ENCODE results near the gene ZFP57.

Gene ZFP57

GRCh38 chr6:29632789-29633533 is 48.0 kb downstream of the ZFP57 start, which contains the start of gene GABBR1:
Gene GABBR1 (minus strand): TSS chr6:29633183. CDS start chr6:29632385, 798 bp downstream.
- TF ChIP-seq EGR1 (IDR thresholded peaks at IDR 0.05) (no peak), ZBTB7A (IDR thresholded peaks at IDR 0.05; ENCODE audit: low read depth) (0 out of 2 replicates have a peak, but pooled peaks have one; percentile 25), RAD21 (IDR thresholded peaks at IDR 0.05; ENCODE audit: low read depth) (no peak), CREB1 (IDR thresholded peaks at IDR 0.05; ENCODE audit: low read depth) (no peak), CEBPB (IDR thresholded peaks at IDR 0.05) (no peak), TAF1 (IDR thresholded peaks at IDR 0.05; ENCODE audit: low read depth) (0 out of 2 replicates have a peak, but pooled peaks have one; percentile 18), REST (IDR thresholded peaks at IDR 0.05; ENCODE audit: low read depth) (peak; percentile 66), TEAD4 (IDR thresholded peaks at IDR 0.05) (no peak)

DNA sequence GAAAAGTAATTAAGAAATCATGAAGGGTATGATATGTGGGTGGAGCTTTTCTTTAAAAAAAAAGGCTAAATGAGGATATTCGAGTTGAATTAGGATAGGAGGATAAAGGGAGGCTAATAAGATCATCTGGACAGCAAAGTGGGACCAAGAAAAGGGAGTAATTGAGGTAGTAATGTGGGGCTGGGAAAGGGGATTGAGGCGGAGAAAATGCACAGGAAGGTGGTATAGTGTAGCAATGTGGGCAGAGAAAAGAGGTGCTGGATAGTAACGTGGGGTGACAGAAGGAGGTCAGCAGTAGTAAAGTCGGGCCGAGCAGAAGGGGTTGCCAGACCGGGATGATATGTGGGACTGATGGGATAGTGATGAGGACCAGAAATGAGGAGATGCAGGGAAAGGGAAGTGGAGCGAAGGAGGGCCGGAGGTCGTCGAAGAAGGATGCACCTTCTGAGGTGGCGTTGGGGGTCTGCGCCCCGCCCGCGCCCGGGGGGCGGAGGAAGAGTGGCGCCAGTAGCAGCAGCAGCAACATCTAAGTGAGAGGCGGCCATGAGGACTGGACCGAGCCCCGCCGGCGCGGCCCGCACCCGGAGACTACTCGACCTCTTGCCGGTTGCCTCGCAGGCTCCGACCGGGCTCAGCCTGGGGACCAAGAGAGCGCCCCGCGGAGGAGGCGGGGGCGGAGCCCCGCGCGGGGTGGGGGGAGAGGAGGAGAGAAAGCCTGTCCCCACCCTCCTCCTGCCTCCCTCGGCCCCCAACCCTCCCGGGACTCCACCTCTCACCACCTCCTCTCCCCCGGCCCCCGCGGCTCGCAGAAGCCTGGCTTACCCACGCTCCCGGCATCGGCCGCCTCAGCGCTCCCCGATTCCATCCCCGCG is 48.9 kb downstream of the ZFP57 start:
- no peak for TF ChIP-seq REST (IDR thresholded peaks at IDR 0.05; ENCODE audit: low read depth)
- TF ChIP-seq EGR1 (IDR thresholded peaks at IDR 0.05) = peak; percentile 69
- no peak for TF ChIP-seq TCF12 (IDR thresholded peaks at IDR 0.05; ENCODE audit: low read depth)
- TF ChIP-seq YY1 (IDR thresholded peaks at IDR 0.05; ENCODE audit: low read depth) = no peak
- peak; percentile 42; the same call in 1 of the 2 replicates for TF ChIP-seq ZBTB7A (IDR thresholded peaks at IDR 0.05; ENCODE audit: low read depth)
- no peak for TF ChIP-seq NFIC (IDR thresholded peaks at IDR 0.05)
- TF ChIP-seq, protein P1, sequence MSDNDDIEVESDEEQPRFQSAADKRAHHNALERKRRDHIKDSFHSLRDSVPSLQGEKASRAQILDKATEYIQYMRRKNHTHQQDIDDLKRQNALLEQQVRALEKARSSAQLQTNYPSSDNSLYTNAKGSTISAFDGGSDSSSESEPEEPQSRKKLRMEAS (IDR thresholded peaks at IDR 0.05) = no peak
- TF ChIP-seq CEBPB (IDR thresholded peaks at IDR 0.05) = no peak
- TF ChIP-seq FOXM1 (IDR thresholded peaks at IDR 0.05; ENCODE audit: borderline replicate concordance, low read depth) = no peak
- TF ChIP-seq, protein P2, sequence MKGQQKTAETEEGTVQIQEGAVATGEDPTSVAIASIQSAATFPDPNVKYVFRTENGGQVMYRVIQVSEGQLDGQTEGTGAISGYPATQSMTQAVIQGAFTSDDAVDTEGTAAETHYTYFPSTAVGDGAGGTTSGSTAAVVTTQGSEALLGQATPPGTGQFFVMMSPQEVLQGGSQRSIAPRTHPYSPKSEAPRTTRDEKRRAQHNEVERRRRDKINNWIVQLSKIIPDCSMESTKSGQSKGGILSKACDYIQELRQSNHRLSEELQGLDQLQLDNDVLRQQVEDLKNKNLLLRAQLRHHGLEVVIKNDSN (IDR thresholded peaks at IDR 0.05) = no peak
- no peak for TF ChIP-seq TAF1 (IDR thresholded peaks at IDR 0.05; ENCODE audit: low read depth)
- no peak for TF ChIP-seq EP300 (IDR thresholded peaks at IDR 0.05; ENCODE audit: borderline replicate concordance)
- no peak for TF ChIP-seq CREB1 (IDR thresholded peaks at IDR 0.05; ENCODE audit: low read depth)
- TF ChIP-seq TEAD4 (IDR thresholded peaks at IDR 0.05) = no peak
- TF ChIP-seq RAD21 (IDR thresholded peaks at IDR 0.05; ENCODE audit: low read depth) = no peak

DNA sequence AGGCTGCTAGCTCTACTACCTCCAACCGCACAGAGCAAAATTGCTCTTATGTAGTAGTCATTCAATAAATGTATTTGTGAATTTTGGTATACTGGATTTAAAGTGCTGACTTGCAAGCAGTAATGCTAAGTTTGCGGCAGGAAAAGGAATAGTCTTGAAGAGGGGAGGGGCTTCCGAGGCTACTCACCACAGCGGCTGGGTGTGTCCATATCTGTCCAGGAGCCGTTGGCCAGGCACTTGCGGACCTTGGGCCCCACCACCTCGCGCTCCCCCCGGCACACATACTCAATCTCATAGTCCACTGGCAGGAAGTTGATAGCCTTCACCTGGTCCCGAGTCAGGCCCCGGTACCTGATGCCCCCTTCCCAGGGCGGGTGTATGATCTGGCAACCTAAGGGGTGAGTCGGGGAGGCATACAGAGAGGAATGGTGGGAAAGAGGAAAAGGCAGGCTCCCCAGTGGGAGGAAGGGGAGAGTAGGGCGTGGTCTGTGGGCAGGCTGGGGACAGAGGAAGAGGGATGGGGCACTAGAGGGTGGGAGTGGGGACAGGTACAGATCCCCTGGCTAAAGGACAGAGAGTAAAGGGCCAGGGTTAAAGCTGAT is 49.6 kb downstream of the ZFP57 start:
- no peak for TF ChIP-seq NFIC (IDR thresholded peaks at IDR 0.05)
- no peak for TF ChIP-seq TEAD4 (IDR thresholded peaks at IDR 0.05)
- TF ChIP-seq YY1 (IDR thresholded peaks at IDR 0.05; ENCODE audit: low read depth) = no peak
- TF ChIP-seq FOXM1 (IDR thresholded peaks at IDR 0.05; ENCODE audit: borderline replicate concordance, low read depth) = no peak
- TF ChIP-seq CEBPB (IDR thresholded peaks at IDR 0.05) = no peak
- no peak for TF ChIP-seq REST (IDR thresholded peaks at IDR 0.05; ENCODE audit: low read depth)

GRCh38 chr6:29630315-29630714 is 50.6 kb downstream of the ZFP57 start:
- no peak for TF ChIP-seq TEAD4 (IDR thresholded peaks at IDR 0.05)
- no peak for TF ChIP-seq RAD21 (IDR thresholded peaks at IDR 0.05; ENCODE audit: low read depth)
- TF ChIP-seq TCF12 (IDR thresholded peaks at IDR 0.05; ENCODE audit: low read depth) = no peak
- no peak for TF ChIP-seq FOXM1 (IDR thresholded peaks at IDR 0.05; ENCODE audit: borderline replicate concordance, low read depth)
- TF ChIP-seq EP300 (IDR thresholded peaks at IDR 0.05; ENCODE audit: borderline replicate concordance) = no peak
- TF ChIP-seq, protein P1 (IDR thresholded peaks at IDR 0.05) = no peak
- TF ChIP-seq YY1 (IDR thresholded peaks at IDR 0.05; ENCODE audit: low read depth) = no peak
- no peak for TF ChIP-seq EGR1 (IDR thresholded peaks at IDR 0.05)
- TF ChIP-seq NFIC (IDR thresholded peaks at IDR 0.05) = no peak
- no peak for TF ChIP-seq ZBTB7A (IDR thresholded peaks at IDR 0.05; ENCODE audit: low read depth)

Measured in Ishikawa (cell line).